Smooth muscle cell (in vitro differentiated cells): Measurements from ENCODE around the gene GRID1. TPM values are rescaled to one million over a fixed set of nuclear protein-coding genes. Genes with fewer than 3 reads are reported as not detected.

Experiments used
- DNase-seq: peaks from one replicate; lab custom pipeline; 2025; ENCODE audit not compliant: unreplicated experiment; lab: John Stamatoyannopoulos, UW
- H2AFZ ChIP-seq: fragments of 200-600 bp; sonication (generic); 2 replicates; pipeline ENCODE4 v1.6.0; 2016; ENCODE audit warnings: antibody characterized with exemption, low read depth, mild to moderate bottlenecking
- H3F3A ChIP-seq: fragments of 200-600 bp; sonication (generic); 2 replicates; pipeline ENCODE4 v1.6.0; 2017; ENCODE audit warnings: antibody characterized with exemption, low read depth
- H3K27ac ChIP-seq: fragments of 200-600 bp; sonication (generic); 2 replicates; pipeline ENCODE4 v1.5.1; 2016; ENCODE audit warnings: low read depth, mild to moderate bottlenecking
- H3K27me3 ChIP-seq: fragments of 200-600 bp; sonication (generic); 2 replicates; pipeline ENCODE4 v1.6.1; 2016; ENCODE audit warnings: low read depth, mild to moderate bottlenecking
- H3K36me3 ChIP-seq: fragments of 200-600 bp; sonication (generic); 2 replicates; pipeline ENCODE4 v1.5.1; 2016; ENCODE audit warnings: low read depth
- H3K4me1 ChIP-seq: fragments of 200-600 bp; sonication (generic); 2 replicates; pipeline ENCODE4 v1.5.1; 2016; ENCODE audit warnings: low read depth
- H3K4me2 ChIP-seq: fragments of 200-600 bp; sonication (generic); 2 replicates; pipeline ENCODE4 v1.6.0; 2016; ENCODE audit warnings: mild to moderate bottlenecking
- H3K4me3 ChIP-seq: fragments of 200-600 bp; sonication (generic); 2 replicates; pipeline ENCODE4 v1.5.1; 2016; ENCODE audit warnings: mild to moderate bottlenecking
- H3K79me2 ChIP-seq: fragments of 200-600 bp; sonication (generic); 2 replicates; pipeline ENCODE4 v1.6.0; 2016; ENCODE audit warnings: low read depth, mild to moderate bottlenecking
- H3K9ac ChIP-seq: fragments of 200-600 bp; sonication (generic); 2 replicates; pipeline ENCODE4 v1.6.0; 2016; ENCODE audit warnings: low read depth
- H3K9me3 ChIP-seq: fragments of 200-600 bp; sonication (generic); replicated peaks from 2 replicates; pipeline ENCODE4 v1.5.1; 2016; ENCODE audit warnings: low read depth
- H4K20me1 ChIP-seq: fragments of 200-600 bp; sonication (generic); 2 replicates; pipeline ENCODE4 v1.6.0; 2016; ENCODE audit warnings: low read depth
- CTCF ChIP-seq: fragments of 200-600 bp; sonication (generic); IDR thresholded peaks from 2 replicates; pipeline ENCODE4 v1.5.1; 2017; ENCODE audit warnings: borderline replicate concordance, mild to moderate bottlenecking, antibody characterized with exemption; ENCODE audit not compliant: insufficient read depth, poor library complexity, severe bottlenecking
- WGBS: methylation state at CpG from one replicate; pipeline ENCODE4 v1.1.7; 2016; ENCODE audit warnings: low lambda C conversion rate; 5-methylcytosine and 5-hydroxymethylcytosine counted together
- polyA plus RNA-seq: library from polyadenylated mRNA; unstranded; fragments of >200 nt; fragmentation: Nextera tagmentation; extraction: Ambion mirVana; gene quantifications from 2 replicates; pipeline ENCODE4 v1.2.1, GENCODE V29; 2016
- total RNA-seq: library from RNA; depleted of rRNA; stranded (reverse); fragments of >200 nt; gene quantifications from 2 replicates; pipeline ENCODE4 v1.2.3, GENCODE V29; 2014

Gene GRID1
- total and polyA plus RNA-seq, 2 experiments from 2014 or later = 4.4 to 7.4 TPM

GRCh38 chr10:86187499-86188239 lies 178.9 kb downstream of the GRID1 start:
- no peak for TF ChIP-seq CTCF

GRCh38 chr10:86186633-86187032 lies 180.0 kb downstream of the GRID1 start:
- Histone ChIP-seq H3K27ac (no peak overlapping the region), H3K79me2 (no peaks in the 10 kb centered on the region), H3K4me2 (no peak overlapping the region), H3F3A (no peaks in the 10 kb centered on the region), H3K9ac (no peak overlapping the region), H3K4me3 (no peak overlapping the region), H3K9me3 (no peaks in the 10 kb centered on the region), H3K36me3 (no peaks in the 10 kb centered on the region), H3K27me3 (peaks cover 19% of the 10 kb centered on the region), H3K4me1 (no peaks in the 10 kb centered on the region), H4K20me1 (peaks cover 7% of the 10 kb centered on the region), H2AFZ (no peak overlapping the region)
- TF ChIP-seq CTCF = no peak
- 89% methylated on average over 1 of the region's 1 CpG for WGBS
- no peak for DNase-seq

More at GRCh38 chr10:86187499-86188239, 178.9 kb downstream of the GRID1 start:
- peaks cover 7% of the 10 kb centered on the region for H4K20me1 ChIP-seq
- no peak for DNase-seq
- no peaks in the 10 kb centered on the region for H3K9me3 ChIP-seq
- H2AFZ ChIP-seq = no peak overlapping the region
- no peaks in the 10 kb centered on the region for H3K36me3 ChIP-seq
- H3K27ac ChIP-seq = no peak overlapping the region
- no peak overlapping the region for H3K4me2 ChIP-seq
- no peak overlapping the region for H3K9ac ChIP-seq
- H3K79me2 ChIP-seq = no peaks in the 10 kb centered on the region
- H3F3A ChIP-seq = no peaks in the 10 kb centered on the region
- peaks cover 19% of the 10 kb centered on the region for H3K27me3 ChIP-seq
- 91% methylated on average over 8 of the region's 8 CpGs for WGBS
- no peaks in the 10 kb centered on the region for H3K4me1 ChIP-seq
- no peak overlapping the region for H3K4me3 ChIP-seq

- no peak overlapping the region for H3K4me3 ChIP-seq
- TF ChIP-seq CTCF = no peak
- no peaks in the 10 kb centered on the region for H3K36me3 ChIP-seq
- DNase-seq = no peak
- H2AFZ ChIP-seq = no peak overlapping the region
- no peaks in the 10 kb centered on the region for H3K9me3 ChIP-seq
- no peak overlapping the region for H3K9ac ChIP-seq
- H3K79me2 ChIP-seq = no peaks in the 10 kb centered on the region
- H3K27me3 ChIP-seq = peaks cover 17% of the 10 kb centered on the region
- H4K20me1 ChIP-seq = peaks cover 11% of the 10 kb centered on the region
- H3F3A ChIP-seq = no peaks in the 10 kb centered on the region
- WGBS = 83% methylated on average over 7 of the region's 7 CpGs
- no peak overlapping the region for H3K4me2 ChIP-seq
- no peaks in the 10 kb centered on the region for H3K4me1 ChIP-seq
- H3K27ac ChIP-seq = no peak overlapping the region
Measured at GRCh38 chr10:86182595-86182994, 184.0 kb downstream of the GRID1 start.

- no peak for DNase-seq
- Histone ChIP-seq H3K9me3 (no peaks in the 10 kb centered on the region), H3K27ac (no peak overlapping the region), H3K27me3 (peaks cover 12% of the 10 kb centered on the region), H3F3A (no peaks in the 10 kb centered on the region), H3K36me3 (no peaks in the 10 kb centered on the region), H2AFZ (no peak overlapping the region), H3K9ac (no peak overlapping the region), H3K4me2 (no peak overlapping the region), H3K79me2 (no peaks in the 10 kb centered on the region), H3K4me3 (no peak overlapping the region), H4K20me1 (peaks cover 11% of the 10 kb centered on the region), H3K4me1 (no peaks in the 10 kb centered on the region)
- TF ChIP-seq CTCF = no peak
- WGBS = 82% methylated on average over 13 of the region's 13 CpGs
Measured at GRCh38 chr10:86182150-86182549, 184.4 kb downstream of the GRID1 start.
